T-helper 17 cell (primary cell): ENCODE measurements around the gene UBE2D4. TPM values are rescaled to one million over a fixed set of nuclear protein-coding genes. Genes with fewer than 3 reads are reported as not detected.

ENCODE experiments used
- ATAC-seq: fragments of 150-1000 bp; cut with Tn5 transposase; 2 replicates; pipeline ENCODE4 v1.10.0; 2021; ENCODE audit warnings: mild to moderate bottlenecking, moderate library complexity
- DNase-seq, 3 donors: peaks; one replicate each; pipeline versions ENCODE4 v3.0.0 to v3.0.0-alpha.2; 2020 to 2021
- H3K9me3 ChIP-seq: one replicate; pipeline ENCODE4 v1.7.0; 2013; ENCODE audit warnings: low read length, mild to moderate bottlenecking; ENCODE audit not compliant: control insufficient read depth, poor library complexity, severe bottlenecking
- H3K27ac Mint-ChIP-seq: one replicate; pipeline ENCODE4 v1.8.0; 2022; ENCODE audit warnings: mild to moderate bottlenecking, moderate library complexity, mixed read lengths
- H3K27me3 Mint-ChIP-seq: one replicate; pipeline ENCODE4 v1.8.0; 2022; ENCODE audit warnings: mixed read lengths
- H3K36me3 Mint-ChIP-seq: one replicate; pipeline ENCODE4 v1.8.0; 2022; ENCODE audit warnings: low read depth, mixed read lengths
- H3K4me1 Mint-ChIP-seq: one replicate; pipeline ENCODE4 v1.8.0; 2022; ENCODE audit warnings: mild to moderate bottlenecking, mixed read lengths
- H3K4me3 Mint-ChIP-seq: one replicate; pipeline ENCODE4 v1.8.0; 2022; ENCODE audit warnings: mild to moderate bottlenecking, moderate library complexity, mixed read lengths
- total RNA-seq, 4 donors: library from RNA in 2 of 4; stranded (reverse) in 2 of 4; gene quantifications; one replicate each; pipeline ENCODE4 v1.2.3 and lab custom pipeline; 2022 to 2026

Gene UBE2D4
- total RNA-seq (1 to 10 TPM; 6.4 to 6.9 TPM), total RNA-seq (lab: John Stamatoyannopoulos, UW) (7.5 to 13.1 reads per million in 2 donors)

DNA sequence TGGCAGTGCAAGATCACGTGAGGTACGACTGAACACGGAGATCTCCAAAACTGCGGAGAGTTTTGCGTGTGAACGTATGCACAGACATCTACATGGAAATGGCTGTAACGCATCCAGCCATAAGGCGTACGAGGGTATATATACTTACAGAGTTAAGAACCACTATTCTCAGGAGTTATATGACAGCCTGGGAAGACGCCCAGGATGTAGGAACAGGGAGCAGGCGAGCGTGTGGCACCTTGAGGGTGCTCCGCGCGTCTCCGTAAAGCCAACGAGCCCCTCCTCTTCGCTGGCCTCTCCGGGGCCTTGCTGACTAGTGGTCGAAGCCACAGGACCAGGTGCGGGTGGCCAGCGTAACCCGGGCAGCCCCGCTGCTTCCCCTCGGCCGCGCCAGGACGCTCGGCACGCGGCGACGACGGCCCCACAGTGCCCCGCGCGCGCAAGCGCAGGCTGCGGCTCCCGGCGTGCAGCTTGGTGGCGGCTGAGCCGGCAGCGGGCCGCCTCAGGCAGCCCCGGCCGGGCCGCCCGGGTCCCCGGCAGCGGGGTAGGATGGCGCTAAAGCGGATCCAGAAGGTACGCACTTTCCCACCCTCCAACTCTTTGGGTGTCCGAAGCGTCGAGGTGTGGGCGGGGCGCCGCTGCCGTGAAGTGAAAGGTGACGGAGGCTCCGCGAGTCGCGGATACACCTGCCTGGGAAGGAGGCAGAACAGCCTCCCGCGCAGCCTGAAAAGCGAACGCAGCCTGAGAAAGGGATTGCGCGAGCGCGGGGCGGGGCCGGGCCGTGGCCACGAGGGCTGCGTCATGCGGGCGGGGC is at the start of gene UBE2D4:
Gene UBE2D4 (plus strand): TSS at position 453 of the 814 bp plus-strand sequence. CDS start 97 bp downstream, at position 550.
- H3K9me3 ChIP-seq = no peaks in the 10 kb centered on the region
- ATAC-seq (peak; percentile 91), DNase-seq (peak; percentile 76 to 84 (median 79))
- H3K36me3 Mint-ChIP-seq = peaks cover 4% of the 10 kb centered on the region
- peaks cover 25% of the 10 kb centered on the region for H3K4me1 Mint-ChIP-seq
- H3K4me3 Mint-ChIP-seq = peak within 1 kb of the TSS; percentile 94
- peak within 1 kb of the TSS; percentile 92 for H3K27ac Mint-ChIP-seq
- no peaks in the 10 kb centered on the region for H3K27me3 Mint-ChIP-seq

DNA sequence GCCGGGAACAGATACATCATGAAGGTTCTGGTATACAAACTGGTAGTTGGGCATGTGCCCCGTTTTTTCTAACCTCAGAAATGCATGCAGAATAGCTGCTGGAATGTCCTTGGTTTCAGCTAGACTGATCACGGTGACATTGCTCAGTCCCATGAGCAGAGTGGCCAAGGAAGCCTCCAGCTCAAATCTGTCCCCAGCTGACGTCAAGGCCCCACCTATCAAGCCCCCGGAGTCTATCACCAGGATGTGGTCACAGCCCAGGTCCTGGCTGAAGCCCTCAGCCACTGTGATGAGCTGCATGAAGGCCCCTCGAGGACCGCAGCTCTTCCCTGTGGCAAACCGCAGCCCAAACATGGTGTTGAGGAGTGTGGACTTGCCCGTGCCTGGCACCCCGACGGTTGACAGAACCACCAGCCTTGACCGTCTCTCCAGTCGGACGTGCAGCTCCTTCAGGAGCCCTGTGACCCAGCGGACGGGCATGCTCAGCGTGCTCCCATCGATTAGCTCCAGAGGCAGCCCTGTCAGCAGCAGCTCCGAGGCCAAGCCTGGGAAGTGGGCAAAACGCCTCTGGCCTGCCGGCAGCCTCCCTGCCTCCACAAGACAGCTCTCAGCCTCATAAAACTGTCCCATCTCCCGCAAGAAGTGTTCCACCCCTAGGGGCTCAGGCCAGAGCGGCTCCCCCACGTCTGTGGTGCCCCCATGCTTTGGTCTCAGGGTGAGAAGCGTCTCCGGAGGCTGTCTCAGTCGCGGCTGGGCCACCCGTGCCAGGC is 49.1 kb upstream of the UBE2D4 start:
- Mint-ChIP-seq H3K36me3 (peaks cover 14% of the 10 kb centered on the region), H3K4me1 (no peaks in the 10 kb centered on the region), H3K27me3 (no peaks in the 10 kb centered on the region), H3K4me3 (no peak overlapping the region), H3K27ac (no peak overlapping the region)
- DNase-seq = no peak
- ATAC-seq = no peak
- H3K9me3 ChIP-seq = no peaks in the 10 kb centered on the region

DNA sequence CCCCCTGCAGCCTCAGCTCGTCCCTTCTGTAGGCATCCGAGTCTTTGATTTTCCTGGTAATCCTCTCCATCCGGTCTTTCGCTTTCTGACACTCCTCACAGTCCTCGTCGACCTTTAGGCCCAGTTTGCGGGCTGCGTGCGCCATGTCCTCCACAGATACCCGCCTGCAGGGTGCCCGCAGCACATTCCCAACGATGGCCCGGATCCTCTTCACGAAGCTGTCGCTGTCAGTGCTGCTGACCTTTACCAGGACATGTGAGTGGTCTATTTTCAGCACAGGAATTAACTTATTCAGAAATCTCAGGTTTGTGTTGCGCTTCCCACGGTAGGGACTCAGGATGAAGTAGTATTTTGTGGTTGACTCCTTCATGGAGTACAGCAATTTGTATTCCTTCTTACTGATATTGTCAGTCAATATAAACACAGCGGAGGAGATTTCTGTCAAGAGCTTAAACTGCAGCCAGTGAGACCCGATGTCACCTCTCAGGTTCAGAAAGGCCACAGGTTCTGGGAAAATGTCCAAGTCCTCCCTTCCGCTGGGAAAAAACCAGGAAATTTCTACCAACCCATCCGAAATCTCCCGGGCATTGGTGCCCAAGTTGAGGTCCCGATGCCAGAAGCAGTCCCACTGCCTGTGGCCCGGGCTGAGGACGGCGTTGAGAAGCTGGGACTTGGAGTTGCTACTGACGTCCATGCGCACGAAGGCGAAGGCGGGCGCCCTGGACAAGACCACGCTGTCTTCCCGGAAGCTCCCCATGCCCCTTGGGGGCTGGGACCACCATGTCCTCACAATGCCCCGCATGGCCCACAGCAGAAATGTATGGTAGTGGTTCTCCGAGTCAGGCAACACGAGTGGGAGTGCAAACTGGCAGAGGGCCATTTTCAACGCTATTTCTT is 48.0 kb upstream of the UBE2D4 start:
- Mint-ChIP-seq H3K27me3 (no peaks in the 10 kb centered on the region), H3K27ac (peak overlapping the region; percentile 49)

DNA sequence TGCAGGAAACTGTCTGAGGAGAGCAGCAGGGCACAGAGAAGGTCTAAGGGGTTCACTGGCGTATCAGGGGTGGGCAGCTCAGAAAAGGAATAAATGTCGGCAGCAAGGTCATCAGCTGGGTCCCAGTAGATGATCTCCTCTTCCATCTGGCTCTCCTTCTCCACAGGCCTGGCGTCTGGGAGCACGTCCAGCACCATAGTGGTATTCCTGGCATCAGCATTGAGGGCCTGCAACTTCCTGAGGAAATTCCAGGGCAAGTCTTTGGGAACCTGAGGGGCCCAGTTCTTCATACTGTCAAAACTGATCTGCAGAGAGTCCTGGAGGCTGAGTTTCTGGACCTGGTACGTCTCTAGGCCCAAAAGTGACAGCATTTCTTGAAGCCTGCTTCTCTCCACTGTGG is 47.4 kb upstream of the UBE2D4 start:
- peaks cover 4% of the 10 kb centered on the region for H3K4me1 Mint-ChIP-seq
- H3K36me3 Mint-ChIP-seq = peaks cover 17% of the 10 kb centered on the region
- DNase-seq = no peak

More for the DNA sequence above, 48.0 kb upstream of the UBE2D4 start:
- DNase-seq (no peak), ATAC-seq (no peak)
- Mint-ChIP-seq H3K4me3 (no peak overlapping the region), H3K36me3 (peaks cover 14% of the 10 kb centered on the region), H3K4me1 (no peaks in the 10 kb centered on the region)
- H3K9me3 ChIP-seq = no peaks in the 10 kb centered on the region

DNA sequence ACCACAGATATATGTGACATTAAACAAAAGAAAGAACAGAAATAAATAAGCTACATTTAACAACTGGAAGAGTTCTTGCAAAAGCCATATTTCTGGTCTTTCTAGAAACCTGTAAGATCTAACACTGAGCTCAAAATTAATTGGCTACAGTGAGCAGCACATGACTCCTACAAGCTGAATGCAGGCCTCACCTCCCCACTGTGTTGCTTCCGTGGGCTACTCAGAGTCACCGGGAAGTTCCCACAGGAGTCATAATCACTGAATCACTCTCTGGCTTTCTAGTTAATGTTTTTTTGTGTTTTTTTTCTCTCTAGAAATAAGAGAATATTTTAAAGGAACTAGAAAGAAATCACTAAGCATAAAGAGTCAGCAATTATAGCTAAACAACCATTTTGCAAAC is 46.8 kb upstream of the UBE2D4 start:
- peaks cover 6% of the 10 kb centered on the region for H3K4me1 Mint-ChIP-seq
- ATAC-seq (no peak), DNase-seq (no peak)
- H3K36me3 Mint-ChIP-seq = peaks cover 18% of the 10 kb centered on the region
- no peak overlapping the region for H3K4me3 Mint-ChIP-seq
- H3K9me3 ChIP-seq = no peaks in the 10 kb centered on the region
- H3K27me3 Mint-ChIP-seq = no peaks in the 10 kb centered on the region
- H3K27ac Mint-ChIP-seq = no peak overlapping the region

More for the DNA sequence above, 47.4 kb upstream of the UBE2D4 start:
- peak overlapping the region; percentile 49 for H3K27ac Mint-ChIP-seq
- H3K27me3 Mint-ChIP-seq = no peaks in the 10 kb centered on the region
- no peak for ATAC-seq
- no peak overlapping the region for H3K4me3 Mint-ChIP-seq
- H3K9me3 ChIP-seq = no peaks in the 10 kb centered on the region

DNA sequence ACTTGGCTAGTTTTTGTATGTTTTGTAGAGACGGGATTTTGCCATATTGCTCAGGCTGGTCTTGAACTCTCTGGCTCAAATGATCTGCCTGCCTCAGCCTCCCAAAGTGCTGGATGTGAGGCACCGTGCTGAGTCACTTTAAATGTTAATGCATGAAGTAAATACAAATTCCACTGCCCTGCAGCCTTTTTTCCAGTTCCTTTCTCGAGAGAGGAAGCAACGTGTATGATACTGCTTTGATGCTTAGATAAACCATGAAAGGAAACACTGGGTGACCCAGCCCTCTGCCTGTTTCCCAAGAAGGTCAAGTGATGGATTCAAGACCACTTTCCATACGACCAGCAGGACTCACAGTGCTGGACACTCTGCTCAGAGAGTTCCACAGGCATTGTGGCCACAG is 45.6 kb upstream of the UBE2D4 start:
- no peak overlapping the region for H3K27ac Mint-ChIP-seq
- no peak overlapping the region for H3K4me3 Mint-ChIP-seq
- no peaks in the 10 kb centered on the region for H3K9me3 ChIP-seq
- H3K4me1 Mint-ChIP-seq = peaks cover 6% of the 10 kb centered on the region
- no peaks in the 10 kb centered on the region for H3K27me3 Mint-ChIP-seq
- ATAC-seq (no peak), DNase-seq (no peak)
- peaks cover 18% of the 10 kb centered on the region for H3K36me3 Mint-ChIP-seq

DNA sequence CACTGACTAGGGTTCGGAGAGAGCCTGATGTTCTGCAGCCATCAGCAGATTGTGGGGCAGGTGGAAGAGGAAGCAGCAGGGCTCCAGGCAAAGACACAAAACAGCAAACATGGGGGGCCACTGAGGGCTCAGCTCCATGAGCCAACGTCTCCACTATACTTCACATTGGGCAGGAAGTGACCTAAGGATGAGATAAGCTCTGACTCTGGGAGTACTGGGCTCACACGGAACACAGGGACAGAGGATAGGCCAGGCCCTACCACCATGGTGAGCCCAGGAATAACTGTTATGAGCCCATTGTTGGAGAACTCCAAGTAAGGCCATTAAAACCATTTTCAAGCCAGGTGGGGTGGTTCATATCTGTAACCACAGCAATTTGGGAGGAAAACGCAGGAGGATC is 42.0 kb upstream of the UBE2D4 start:
- H3K4me1 Mint-ChIP-seq = peaks cover 10% of the 10 kb centered on the region
- no peaks in the 10 kb centered on the region for H3K27me3 Mint-ChIP-seq
- H3K4me3 Mint-ChIP-seq = peak overlapping the region; percentile 2
- peaks cover 11% of the 10 kb centered on the region for H3K36me3 Mint-ChIP-seq
- H3K9me3 ChIP-seq = no peaks in the 10 kb centered on the region
- ATAC-seq (no peak), DNase-seq (no peak)
- H3K27ac Mint-ChIP-seq = no peak overlapping the region

DNA sequence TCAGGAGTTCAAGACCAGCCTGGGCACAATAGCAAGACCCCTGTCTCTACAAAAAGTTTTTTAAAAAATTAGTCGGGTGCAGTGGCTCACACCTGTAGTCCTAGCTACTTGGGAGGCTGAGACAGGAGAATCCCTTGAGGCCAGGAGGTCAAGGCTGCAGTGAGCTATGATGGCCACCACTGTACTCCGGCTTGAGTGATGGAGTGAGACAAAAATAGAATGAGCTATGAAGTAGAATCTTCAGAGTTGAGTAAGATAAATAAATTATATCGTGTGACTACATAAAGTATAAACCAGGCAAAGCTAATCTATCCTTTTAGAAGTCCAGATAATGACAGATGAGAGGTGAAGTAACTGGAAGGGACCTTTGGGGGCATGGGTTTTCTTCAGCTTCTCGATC is 41.6 kb upstream of the UBE2D4 start:
- Mint-ChIP-seq H3K4me1 (peaks cover 13% of the 10 kb centered on the region), H3K27me3 (no peaks in the 10 kb centered on the region), H3K27ac (no peak overlapping the region), H3K4me3 (peak overlapping the region; percentile 2), H3K36me3 (peaks cover 11% of the 10 kb centered on the region)
- DNase-seq (no peak), ATAC-seq (no peak)
- H3K9me3 ChIP-seq = no peaks in the 10 kb centered on the region

DNA sequence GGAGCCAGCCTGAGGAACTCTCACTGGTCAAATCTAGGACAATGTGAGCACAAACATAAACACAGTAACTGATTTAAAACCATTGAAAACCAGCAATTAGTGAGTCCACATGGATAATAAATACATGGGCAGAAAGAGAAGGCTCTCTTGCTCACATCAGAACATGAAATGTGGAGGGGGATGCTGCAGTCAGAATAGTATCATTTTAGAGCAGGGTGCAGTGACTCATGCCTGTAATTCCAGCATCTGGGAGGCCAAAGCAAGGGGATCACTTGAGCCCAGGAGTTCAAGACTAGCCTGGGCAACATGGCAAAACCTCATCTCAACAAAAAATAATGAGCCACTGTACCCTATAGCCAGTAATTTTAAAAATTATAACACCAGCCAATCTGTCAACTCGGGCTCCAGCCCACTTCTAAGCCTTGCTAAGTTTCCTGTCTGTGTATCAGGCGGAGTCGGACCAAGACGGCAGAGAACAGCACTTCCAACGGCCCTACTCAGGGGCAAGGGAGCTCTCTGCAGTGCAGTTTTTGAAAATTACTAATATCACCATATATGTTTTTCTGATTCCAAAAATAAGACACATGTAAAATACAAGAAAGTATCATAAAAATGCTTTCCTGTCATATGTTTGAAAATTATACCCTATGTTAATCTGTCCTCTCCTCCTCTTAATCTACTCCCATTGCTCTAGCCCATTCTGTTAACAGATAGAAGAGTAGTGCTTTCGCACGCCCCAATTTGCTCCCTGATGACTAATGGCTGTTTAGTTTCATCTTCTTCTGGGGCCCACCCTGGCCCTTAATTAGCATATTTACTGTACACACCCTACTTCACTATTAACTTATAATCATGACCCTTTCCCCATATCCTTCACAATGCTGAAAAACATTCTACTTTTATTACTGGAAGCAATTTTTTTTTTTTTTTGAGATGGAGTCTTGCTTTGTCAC is 37.0 kb upstream of the UBE2D4 start:
- no peak for DNase-seq
- no peak for ATAC-seq
- H3K9me3 ChIP-seq = no peaks in the 10 kb centered on the region
- H3K36me3 Mint-ChIP-seq = peaks cover 4% of the 10 kb centered on the region
- H3K27ac Mint-ChIP-seq = peak overlapping the region; percentile 43
- peaks cover 26% of the 10 kb centered on the region for H3K4me1 Mint-ChIP-seq
- no peak overlapping the region for H3K4me3 Mint-ChIP-seq
- no peaks in the 10 kb centered on the region for H3K27me3 Mint-ChIP-seq

DNA sequence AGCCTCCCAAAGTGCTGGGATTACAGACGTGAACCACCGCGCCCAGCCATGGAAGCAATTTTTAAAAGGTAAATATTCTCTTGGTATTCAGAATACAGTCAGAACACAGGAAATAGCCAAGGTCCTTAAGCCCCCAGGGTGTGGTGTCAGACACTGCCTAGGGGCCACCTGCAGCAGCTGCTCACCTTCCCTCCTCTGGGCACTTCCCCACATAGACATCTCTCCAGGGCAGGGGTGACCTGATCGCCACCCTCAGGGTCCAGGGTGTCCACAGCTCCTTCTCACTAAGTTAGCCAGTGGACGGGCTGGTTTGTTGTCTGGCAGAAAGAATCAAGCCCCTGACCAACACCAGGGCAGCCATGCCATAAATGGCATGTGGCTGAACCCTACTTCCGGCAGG is 35.8 kb upstream of the UBE2D4 start:
- H3K27me3 Mint-ChIP-seq = no peaks in the 10 kb centered on the region
- no peaks in the 10 kb centered on the region for H3K36me3 Mint-ChIP-seq
- ATAC-seq = no peak
- peak overlapping the region; percentile 9 for H3K4me3 Mint-ChIP-seq
- no peaks in the 10 kb centered on the region for H3K9me3 ChIP-seq
- no peak overlapping the region for H3K27ac Mint-ChIP-seq
- H3K4me1 Mint-ChIP-seq = peaks cover 32% of the 10 kb centered on the region
- no peak for DNase-seq

DNA sequence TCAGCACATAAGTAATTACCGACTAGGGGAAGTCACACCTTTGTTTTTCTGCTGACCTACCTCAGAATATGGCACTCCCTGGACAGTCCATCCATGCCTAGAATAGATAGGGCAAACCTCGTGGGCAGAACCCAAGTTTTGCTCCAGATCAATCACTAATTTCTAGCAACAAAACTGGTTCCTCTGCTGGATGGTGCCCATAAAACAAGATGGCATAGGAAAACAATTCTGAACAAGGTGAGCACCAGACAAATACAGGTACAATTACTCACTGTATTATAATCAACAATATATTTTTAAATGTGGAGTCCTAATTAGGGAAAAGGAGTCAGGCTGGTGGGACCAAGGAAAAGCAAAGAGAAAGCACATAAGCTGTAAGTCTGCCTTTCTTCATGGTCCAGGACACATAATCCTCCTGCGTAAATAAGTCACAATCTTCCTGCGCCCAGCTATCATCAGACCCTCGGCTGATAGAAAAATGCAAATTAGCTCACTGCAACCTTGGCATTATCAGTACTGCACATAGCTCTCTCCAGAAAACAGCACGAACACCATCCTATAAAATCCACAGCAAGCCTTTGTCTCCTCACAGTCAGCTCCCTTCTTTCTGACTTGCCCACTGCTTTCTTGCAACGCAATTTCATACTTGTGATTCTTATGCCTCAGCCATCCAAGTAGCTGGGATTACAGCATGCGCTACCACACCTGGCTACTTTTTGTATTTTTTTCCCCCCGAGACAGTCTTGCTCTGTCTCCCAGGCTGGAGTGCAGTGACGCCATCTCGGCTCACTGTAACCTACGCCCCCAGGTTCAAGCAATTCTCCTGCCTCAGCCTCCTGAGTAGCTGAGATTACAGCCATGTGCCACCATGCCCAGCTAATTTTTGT is 34.9 kb upstream of the UBE2D4 start:
- Mint-ChIP-seq H3K27ac (no peak overlapping the region), H3K4me3 (no peak overlapping the region), H3K27me3 (no peaks in the 10 kb centered on the region), H3K4me1 (peaks cover 32% of the 10 kb centered on the region), H3K36me3 (no peaks in the 10 kb centered on the region)
- ATAC-seq (no peak), DNase-seq (no peak)
- H3K9me3 ChIP-seq = no peaks in the 10 kb centered on the region
